Epidermal melanocyte (primary cell): ENCODE measurements around the gene PDE9A.
"Not testable (repeated sequence)": the region's sequence is repeated elsewhere in the genome, so short reads cannot be mapped to it uniquely, and the experiment has no call there.

Experiments
- DNase-seq: peaks from one replicate; pipeline ENCODE4 v3.0.0; 2011; ENCODE audit warnings: low spot score; ENCODE audit not compliant: insufficient read length

PDE9A gene

GRCh38 chr21:42653231-42654061, at the start of gene PDE9A:
TSS of gene PDE9A (plus strand) at chr21:42653621. CDS start at chr21:42653815, 194 bp downstream.
- peak; percentile 45 for DNase-seq

DNA sequence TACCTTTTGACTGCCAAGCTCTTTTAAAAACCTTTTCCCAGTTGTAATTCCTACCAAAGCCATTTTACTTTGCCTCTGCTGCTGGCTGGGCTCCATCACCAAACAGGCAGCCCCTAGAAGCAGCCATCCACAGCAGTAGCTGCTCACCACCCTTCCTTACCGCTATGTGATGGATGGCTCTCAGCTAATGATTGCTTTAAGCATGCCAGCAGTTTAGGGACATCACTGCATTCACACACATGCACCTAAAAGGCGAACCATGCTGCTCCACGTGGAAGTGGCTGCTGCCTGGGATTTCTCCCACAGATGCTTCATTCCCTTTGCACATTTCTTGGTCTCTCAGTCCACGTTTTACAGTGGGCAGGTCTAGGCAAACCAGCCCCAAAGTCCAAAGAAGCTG, 46.3 kb upstream of the PDE9A start:
- no peak for DNase-seq

- no peak for DNase-seq
Observed at GRCh38 chr21:42607525-42608102, 45.8 kb upstream of the PDE9A start.

DNA sequence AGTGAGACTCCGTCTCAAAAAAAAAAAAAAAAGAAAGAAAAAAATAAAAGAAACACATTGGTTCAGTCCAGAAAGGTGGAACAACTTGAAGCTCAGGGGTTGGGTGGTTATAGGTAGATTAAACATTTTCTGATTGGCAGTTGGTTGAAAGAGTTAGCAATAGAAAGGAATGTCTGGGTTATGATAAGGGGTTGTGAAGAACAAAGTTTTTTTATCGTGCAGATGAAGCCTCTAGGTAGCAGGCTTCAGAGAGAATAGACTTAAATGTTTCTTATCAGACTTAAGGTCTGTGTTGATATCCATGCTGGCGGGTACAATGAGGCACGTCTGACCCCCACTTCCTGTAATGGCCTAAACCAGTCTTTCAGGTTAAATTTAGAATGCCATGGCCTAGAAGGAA, 45.0 kb upstream of the PDE9A start:
- DNase-seq: no peak

- no peak for DNase-seq
Observed at GRCh38 chr21:42609811-42610210, 43.6 kb upstream of the PDE9A start.

GRCh38 chr21:42611852-42612251, 41.6 kb upstream of the PDE9A start:
- no peak for DNase-seq

DNA sequence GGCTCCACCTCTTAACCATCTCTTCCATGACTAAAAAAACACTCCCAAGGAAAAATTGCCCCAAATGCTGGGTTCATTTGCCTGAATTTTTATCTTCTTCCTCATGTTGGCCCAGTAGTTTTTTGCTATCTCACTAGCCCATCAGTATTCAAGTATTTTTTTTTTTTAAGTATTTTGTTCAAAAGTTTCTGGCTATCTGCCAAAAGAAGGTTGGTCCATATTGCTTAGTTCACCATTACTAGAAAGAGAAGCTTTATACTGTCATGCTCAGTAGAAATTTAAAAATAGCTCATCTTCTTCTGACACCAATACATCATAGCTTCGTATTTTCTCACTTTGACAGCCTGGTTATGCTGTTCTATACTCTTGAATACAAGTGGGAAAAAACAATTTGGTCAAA, 41.0 kb upstream of the PDE9A start:
- DNase-seq: no peak

DNA sequence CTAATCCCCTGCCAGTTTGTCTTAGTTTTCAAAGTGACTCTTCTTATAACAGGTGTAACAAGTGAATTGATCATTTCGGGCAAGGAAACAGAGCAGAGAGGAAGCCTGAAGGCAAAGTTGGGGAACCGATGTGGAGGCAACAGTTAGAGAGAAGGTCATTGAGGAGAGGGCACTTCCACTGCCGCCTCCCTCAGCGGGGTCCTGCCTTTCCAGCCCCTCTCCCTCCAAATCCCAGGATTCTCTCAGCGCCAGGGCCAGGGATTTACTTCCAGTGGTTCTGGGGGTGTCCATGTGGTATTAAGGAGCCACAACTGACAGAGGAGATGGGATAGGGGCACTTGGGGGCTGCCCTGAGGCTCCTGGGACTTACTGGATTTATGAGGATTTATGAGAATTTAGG, 39.7 kb upstream of the PDE9A start:
- DNase-seq: no peak

DNA sequence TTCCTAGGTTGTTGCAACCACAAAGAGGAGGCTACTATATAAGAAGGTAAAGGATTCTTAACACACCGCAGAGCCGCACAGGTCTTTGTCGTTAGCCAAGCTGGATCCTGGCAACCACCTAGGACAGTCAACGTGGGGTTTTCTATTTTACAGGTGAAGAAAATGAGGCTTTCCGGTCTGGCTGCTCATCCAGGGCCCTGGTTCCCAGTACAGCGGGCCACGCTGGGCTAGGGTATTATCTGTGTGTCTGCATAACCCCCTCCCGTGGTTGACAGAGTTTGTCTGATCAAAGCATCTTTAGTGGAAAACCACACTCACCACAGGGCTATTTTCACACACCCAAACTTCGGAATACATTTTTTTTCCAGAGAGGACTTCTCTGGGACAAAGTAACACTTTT, 39.0 kb upstream of the PDE9A start:
- no peak for DNase-seq

DNA sequence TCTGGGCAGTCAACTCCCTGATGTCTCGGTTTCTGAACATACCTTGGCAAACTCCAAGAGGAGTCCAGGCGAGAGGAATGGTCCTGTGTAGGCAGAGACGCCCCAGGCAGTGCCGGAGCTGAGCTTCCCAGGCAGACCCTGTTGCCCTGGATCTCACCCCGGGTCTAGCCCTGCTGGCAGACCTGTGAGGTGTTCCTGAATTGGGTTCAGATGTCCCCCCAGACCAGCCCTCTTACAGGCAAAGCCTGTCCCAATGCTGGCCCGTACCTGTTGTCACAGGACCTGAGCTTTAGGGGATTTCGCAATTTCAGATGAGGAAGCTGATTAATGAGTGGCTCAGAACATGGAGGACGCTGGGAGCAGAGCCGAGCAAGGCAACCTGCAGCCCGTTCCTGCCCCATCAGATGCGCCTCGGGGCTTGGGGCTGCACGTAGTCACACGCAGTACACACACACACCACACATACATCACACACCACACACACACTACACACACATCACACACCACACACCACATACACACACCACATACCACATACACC, 38.5 kb upstream of the PDE9A start:
- DNase-seq: no peak

GRCh38 chr21:42615377-42615776, 38.0 kb upstream of the PDE9A start:
- DNase-seq: not testable (repeated sequence)

DNA sequence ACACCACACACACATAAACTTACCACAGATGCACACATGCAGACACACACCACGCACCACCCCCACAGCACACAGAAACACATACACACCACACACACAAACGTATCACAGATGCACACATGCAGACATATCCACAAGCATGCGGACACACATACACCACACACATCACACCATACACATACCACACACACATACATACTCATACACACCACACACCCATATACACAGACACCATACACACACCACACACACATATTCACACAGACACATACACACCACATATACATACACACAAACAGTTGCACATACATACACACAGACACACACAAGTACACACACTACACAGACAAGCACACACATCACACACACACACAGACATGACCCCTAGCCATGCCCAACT, 37.5 kb upstream of the PDE9A start:
- DNase-seq: no peak

DNA sequence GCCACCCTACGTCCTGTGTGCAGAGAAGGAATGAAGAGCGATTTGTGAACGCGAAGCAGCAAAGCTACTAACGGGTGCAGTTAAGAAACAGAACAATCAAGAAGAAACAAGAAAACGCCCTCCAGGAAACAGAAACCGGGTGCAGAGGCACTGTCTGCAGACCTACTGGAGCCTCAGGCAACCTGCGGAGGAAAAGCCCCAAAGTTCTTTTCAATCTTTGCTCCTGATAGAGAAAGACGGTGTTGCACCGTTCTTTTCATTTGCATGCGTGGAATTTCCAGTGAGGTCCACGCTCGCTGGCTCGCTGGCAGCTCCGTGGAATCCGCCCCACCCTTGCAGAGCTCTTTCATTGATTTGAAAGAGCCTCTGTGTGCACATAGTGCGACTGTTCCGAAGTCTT, 37.0 kb upstream of the PDE9A start:
- no peak for DNase-seq

DNA sequence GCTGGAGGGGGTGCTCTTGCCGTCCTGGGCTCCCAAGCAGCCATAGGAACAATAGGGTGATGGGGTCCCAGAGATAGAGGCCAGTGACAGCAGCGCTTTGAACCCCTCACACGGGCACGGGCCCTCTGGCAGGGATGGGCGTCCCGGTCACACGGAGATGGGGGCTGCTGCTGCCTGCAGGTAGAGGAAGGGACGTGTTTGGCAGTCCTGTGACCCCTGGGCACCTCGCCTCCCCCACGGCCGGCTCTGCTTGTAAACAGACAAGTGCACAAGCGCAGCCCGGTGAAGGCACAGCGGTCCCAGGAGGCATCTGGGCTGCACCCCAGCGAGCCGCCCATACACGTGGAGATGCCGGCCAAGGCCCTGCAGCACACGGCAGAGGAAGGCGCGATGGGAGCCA, 36.5 kb upstream of the PDE9A start:
- DNase-seq: no peak

DNA sequence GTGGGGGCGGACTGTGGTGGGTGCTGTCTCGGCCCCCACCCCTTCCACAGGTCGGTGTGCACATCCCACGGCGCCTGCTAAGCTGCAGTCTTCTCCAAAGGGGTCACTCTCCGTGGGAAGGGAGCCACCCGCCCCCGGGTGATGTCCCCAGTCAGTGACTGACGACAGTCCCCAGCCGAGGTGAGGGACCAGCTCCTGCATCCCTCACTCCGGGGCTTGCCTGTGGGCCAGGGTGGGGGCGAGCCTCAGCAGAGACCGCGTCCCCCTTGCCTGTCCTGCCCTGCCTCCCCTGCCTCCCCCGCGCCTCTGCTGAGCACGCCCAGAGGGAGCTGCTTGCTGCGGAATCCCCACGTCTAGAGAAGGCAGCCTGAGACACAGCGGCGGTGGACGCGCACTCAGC, 35.9 kb upstream of the PDE9A start:
- DNase-seq: no peak

DNA sequence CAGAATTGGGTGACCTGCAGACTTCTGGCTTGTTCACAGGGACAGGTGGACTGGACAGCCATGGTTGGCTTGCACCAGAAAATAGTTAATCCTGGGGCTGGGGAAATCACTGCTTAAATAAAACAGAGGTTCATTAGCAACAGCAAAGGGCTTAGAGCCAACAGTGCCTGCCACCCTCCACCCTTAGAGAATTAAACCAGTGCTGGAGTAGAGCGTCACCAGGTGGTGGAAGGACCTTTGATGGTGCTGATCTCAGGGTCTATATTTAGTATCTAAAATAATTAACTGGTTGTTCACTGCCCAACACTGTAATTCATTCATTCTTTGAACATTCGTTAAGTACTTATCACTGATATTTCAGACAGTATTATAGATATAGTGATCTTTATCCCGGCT, 34.7 kb upstream of the PDE9A start:
- no peak for DNase-seq

DNA sequence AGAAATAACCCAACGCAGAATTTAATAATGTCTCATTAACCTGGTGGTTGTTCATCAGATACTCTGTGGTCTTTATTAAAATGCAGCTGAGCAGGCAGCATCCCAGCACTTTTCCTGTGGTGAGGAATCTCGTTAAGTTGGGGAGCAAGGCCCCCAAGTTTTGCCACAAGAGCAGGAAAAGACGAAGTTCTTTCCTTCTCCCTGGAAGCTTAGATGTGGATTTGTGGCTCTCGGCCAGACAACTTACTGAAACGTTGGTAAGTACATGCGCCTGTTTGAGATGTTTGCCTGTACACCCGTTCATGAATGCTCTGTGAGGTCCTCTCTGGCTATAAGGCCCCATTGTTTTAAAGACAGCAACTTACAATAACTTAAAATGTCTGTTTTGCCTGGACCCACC, 34.3 kb upstream of the PDE9A start:
- DNase-seq: no peak

DNA sequence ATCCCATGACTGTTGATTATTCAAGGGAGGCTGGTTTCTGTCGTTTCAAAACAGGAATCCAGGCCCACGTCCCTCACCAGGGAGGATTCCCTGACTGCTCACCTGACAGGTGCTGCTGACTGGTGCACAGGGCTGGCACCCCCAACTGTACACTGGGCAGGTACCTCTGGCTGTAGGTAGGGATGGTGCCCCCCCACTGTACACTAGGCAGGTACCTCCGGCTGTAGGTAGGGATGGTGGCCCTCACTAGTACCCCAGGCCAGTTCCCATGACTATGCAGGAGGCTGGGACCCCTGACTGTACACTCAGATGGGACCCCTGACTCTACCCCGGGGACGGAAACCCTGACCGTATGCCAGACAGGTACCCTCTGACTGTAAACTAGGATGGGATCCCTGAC, 33.6 kb upstream of the PDE9A start:
- no peak for DNase-seq

DNA sequence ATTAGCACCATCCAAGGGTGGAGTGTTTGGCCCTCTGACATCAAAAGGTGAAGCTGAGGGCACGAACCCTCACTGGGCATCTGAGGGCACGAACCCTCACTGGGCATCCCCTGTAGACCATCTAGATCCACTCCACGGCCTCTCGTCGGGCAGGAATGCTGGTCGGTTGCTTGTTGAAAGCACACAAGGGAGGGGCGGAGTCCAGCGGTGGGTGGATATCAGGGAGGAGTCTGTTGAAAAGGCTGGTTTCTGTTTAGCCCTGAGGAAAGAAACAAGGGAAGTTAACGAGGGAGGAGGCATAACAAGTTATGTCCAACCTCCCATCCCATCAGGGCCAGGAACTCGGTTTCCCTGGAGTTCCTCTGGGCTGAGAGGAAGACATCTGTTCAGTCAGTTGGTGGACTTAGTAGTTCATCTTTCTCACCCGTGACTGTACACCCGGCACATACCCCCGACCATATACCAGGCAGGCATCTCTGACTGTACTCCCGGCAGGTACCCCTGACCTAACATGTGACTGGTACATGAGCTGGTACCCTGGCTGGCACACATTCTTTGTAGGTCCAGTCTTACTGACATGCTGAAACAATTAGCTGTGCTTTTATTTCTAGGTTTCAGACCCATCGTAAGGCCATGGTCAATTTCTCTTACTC, 32.1 kb upstream of the PDE9A start:
- DNase-seq: no peak

GRCh38 chr21:42621819-42622177, 31.6 kb upstream of the PDE9A start:
- no peak for DNase-seq

- DNase-seq: no peak
Observed at GRCh38 chr21:42622284-42622683, 31.1 kb upstream of the PDE9A start.

GRCh38 chr21:42623694-42624093, 29.7 kb upstream of the PDE9A start:
- DNase-seq: no peak
